ENCODE measurements around the gene CR2. TPM values are rescaled to one million over a fixed set of nuclear protein-coding genes. Genes with fewer than 3 reads are reported as not detected.
"Not testable (repeated sequence)": the region's sequence is repeated elsewhere in the genome, so short reads cannot be mapped to it uniquely, and the experiment has no call there.

The CR2 gene
- total RNA-seq, 1 donor from 2014 or later = not detected

- DNase-seq (ENCODE audit: extremely low spot score, unreplicated experiment) = no peak
- Mint-ChIP-seq H3K36me3 (no peaks in the 10 kb centered on the region), H3K27ac (no peak overlapping the region), H3K9me3 (peaks cover 7% of the 10 kb centered on the region), H3K27me3 (peaks cover 29% of the 10 kb centered on the region), H3K4me3 (no peak overlapping the region), H3K4me1 (ENCODE audit: unreplicated experiment) (no peaks in the 10 kb centered on the region)
- no peak for TF ChIP-seq CTCF (conservative IDR thresholded peaks at IDR 0.05)
Measured at GRCh38 chr1:207430602-207431001, 23.5 kb upstream of the CR2 start.

GRCh38 chr1:207431508-207431907 lies 22.6 kb upstream of the CR2 start:
- Mint-ChIP-seq H3K9me3 (peaks cover 7% of the 10 kb centered on the region), H3K36me3 (no peaks in the 10 kb centered on the region), H3K27ac (no peak overlapping the region), H3K4me1 (ENCODE audit: unreplicated experiment) (no peaks in the 10 kb centered on the region), H3K27me3 (peaks cover 37% of the 10 kb centered on the region), H3K4me3 (no peak overlapping the region)
- no peak for TF ChIP-seq CTCF (conservative IDR thresholded peaks at IDR 0.05)
- no peak for DNase-seq (ENCODE audit: extremely low spot score, unreplicated experiment)

- no peaks in the 10 kb centered on the region for H3K9me3 Mint-ChIP-seq
- H3K27ac Mint-ChIP-seq = no peak overlapping the region
- H3K27me3 Mint-ChIP-seq = peaks cover 34% of the 10 kb centered on the region
- DNase-seq (ENCODE audit: extremely low spot score, unreplicated experiment) = no peak
- no peak overlapping the region for H3K4me3 Mint-ChIP-seq
- H3K36me3 Mint-ChIP-seq = no peaks in the 10 kb centered on the region
- no peaks in the 10 kb centered on the region for H3K4me1 Mint-ChIP-seq (ENCODE audit: unreplicated experiment)
- no peak for TF ChIP-seq CTCF (conservative IDR thresholded peaks at IDR 0.05)
Measured at GRCh38 chr1:207433435-207433834, 20.7 kb upstream of the CR2 start.

GRCh38 chr1:207436746-207437145 lies 17.4 kb upstream of the CR2 start:
- not testable (repeated sequence) for H3K27ac Mint-ChIP-seq; H3K9me3 Mint-ChIP-seq; H3K36me3 Mint-ChIP-seq; DNase-seq (ENCODE audit: extremely low spot score, unreplicated experiment); H3K4me1 Mint-ChIP-seq (ENCODE audit: unreplicated experiment); H3K4me3 Mint-ChIP-seq
- peaks cover 35% of the 10 kb centered on the region for H3K27me3 Mint-ChIP-seq

- no peak for DNase-seq (ENCODE audit: extremely low spot score, unreplicated experiment)
- no peaks in the 10 kb centered on the region for H3K36me3 Mint-ChIP-seq
- H3K4me1 Mint-ChIP-seq (ENCODE audit: unreplicated experiment) = no peaks in the 10 kb centered on the region
- peaks cover 43% of the 10 kb centered on the region for H3K27me3 Mint-ChIP-seq
- no peaks in the 10 kb centered on the region for H3K9me3 Mint-ChIP-seq
- H3K27ac Mint-ChIP-seq = no peak overlapping the region
- TF ChIP-seq CTCF (conservative IDR thresholded peaks at IDR 0.05) = no peak
- H3K4me3 Mint-ChIP-seq = no peak overlapping the region
Measured at GRCh38 chr1:207440626-207441025, 13.5 kb upstream of the CR2 start.

- Mint-ChIP-seq H3K36me3 (no peaks in the 10 kb centered on the region), H3K27me3 (peaks cover 49% of the 10 kb centered on the region), H3K4me3 (no peak overlapping the region), H3K4me1 (ENCODE audit: unreplicated experiment) (no peaks in the 10 kb centered on the region), H3K9me3 (no peaks in the 10 kb centered on the region), H3K27ac (no peak overlapping the region)
- DNase-seq (ENCODE audit: extremely low spot score, unreplicated experiment) = no peak
- TF ChIP-seq CTCF (conservative IDR thresholded peaks at IDR 0.05) = no peak
Measured at GRCh38 chr1:207444514-207445217, 9.5 kb upstream of the CR2 start.
